ENCODE results near the gene FBXO31. TPM values are rescaled to one million over a fixed set of nuclear protein-coding genes. Genes with fewer than 3 reads are reported as not detected.

FBXO31 gene
- total RNA-seq, 1 donor from 2014 or later = 21.6 TPM

DNA sequence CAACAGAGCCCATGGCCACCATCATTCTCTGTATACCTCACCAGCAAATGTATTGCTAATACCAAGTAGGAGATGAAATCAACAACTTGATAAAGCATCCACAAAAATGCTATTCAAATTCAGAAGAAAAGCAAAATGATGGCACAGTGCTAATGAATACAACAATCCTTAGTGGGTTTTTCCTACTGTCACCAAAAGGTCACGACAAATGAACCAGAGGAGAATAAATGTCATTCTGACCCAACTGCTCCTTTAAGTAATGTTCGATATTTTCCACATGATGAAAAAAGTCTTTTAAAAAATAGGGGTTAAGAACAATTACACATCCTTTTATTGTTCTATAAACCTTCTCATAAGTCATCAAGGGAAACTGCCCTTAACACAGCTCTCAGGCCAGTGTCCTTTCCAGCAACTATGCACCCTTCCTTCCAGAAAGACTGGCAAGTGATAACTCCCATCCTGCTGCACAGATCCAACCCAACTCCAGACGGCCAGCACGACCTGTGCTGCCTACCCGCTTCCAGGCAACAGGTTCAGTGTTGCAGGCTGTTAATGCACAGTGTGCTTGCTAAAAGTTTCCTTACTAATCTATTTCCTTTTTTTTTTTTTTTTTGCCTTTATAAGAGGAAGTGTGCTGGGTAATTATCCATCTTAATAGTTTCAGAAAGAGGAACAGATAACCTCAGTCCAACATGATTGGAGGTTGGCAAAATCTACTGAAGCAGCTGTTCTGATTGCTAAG lies 15.4 kb downstream of the FBXO31 start:
- H3K4me1 Mint-ChIP-seq (ENCODE audit: low read depth) = peaks cover 10% of the 10 kb centered on the region
- TF ChIP-seq, protein P1, sequence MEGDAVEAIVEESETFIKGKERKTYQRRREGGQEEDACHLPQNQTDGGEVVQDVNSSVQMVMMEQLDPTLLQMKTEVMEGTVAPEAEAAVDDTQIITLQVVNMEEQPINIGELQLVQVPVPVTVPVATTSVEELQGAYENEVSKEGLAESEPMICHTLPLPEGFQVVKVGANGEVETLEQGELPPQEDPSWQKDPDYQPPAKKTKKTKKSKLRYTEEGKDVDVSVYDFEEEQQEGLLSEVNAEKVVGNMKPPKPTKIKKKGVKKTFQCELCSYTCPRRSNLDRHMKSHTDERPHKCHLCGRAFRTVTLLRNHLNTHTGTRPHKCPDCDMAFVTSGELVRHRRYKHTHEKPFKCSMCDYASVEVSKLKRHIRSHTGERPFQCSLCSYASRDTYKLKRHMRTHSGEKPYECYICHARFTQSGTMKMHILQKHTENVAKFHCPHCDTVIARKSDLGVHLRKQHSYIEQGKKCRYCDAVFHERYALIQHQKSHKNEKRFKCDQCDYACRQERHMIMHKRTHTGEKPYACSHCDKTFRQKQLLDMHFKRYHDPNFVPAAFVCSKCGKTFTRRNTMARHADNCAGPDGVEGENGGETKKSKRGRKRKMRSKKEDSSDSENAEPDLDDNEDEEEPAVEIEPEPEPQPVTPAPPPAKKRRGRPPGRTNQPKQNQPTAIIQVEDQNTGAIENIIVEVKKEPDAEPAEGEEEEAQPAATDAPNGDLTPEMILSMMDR (IDR thresholded peaks at IDR 0.05; ENCODE audit: unreplicated experiment) = no peak
- no peaks in the 10 kb centered on the region for H3K9me3 Mint-ChIP-seq (ENCODE audit: low read depth)
- no peak overlapping the region for H3K27ac Mint-ChIP-seq
- no peaks in the 10 kb centered on the region for H3K27me3 Mint-ChIP-seq
- no peak for DNase-seq (ENCODE audit: low spot score, unreplicated experiment)
- H3K36me3 Mint-ChIP-seq (ENCODE audit: insufficient read depth) = no peaks in the 10 kb centered on the region
- H3K4me3 Mint-ChIP-seq (ENCODE audit: low read depth) = no peak overlapping the region

DNA sequence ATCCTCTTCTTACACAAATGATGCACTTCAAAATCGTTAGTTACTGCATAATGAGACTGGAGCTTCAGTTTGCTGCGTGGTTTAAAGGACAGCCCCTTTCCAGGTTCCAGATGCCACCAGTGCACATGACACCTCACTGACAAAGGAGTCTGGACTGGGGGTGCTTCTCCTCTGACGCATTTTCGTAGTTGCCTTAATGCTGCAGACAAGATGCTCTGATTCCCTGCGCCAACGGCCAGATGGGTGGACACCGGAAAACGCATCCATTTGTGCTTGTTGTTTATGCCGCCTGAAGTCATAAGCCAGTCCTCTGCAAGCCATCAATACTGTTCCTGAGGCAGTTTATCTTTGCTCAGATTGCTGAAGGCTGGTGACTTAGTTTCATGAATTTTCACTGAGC lies 16.0 kb downstream of the FBXO31 start:
- H3K27me3 Mint-ChIP-seq = no peaks in the 10 kb centered on the region
- no peak for DNase-seq (ENCODE audit: low spot score, unreplicated experiment)
- no peak overlapping the region for H3K4me3 Mint-ChIP-seq (ENCODE audit: low read depth)

DNA sequence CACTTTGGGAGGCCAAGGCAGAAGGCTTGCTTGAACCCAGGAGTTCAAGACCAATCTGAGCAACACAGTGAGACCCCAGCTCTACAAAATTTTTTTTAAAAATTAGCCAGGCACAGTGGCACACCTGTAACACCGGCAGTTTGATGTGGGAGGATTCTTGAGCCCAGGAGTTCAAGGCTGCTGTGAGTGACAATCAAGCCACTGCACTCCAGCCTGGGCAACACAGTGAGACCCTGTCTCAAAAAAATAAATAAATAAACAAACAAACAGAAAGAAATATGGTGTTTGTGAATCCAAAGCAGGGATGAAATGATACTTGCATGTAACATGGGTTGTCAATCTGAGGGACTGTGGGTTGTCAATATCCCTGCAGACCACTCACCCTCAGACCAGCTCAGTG lies 16.6 kb downstream of the FBXO31 start:
- no peaks in the 10 kb centered on the region for H3K9me3 Mint-ChIP-seq (ENCODE audit: low read depth)
- H3K27me3 Mint-ChIP-seq = no peaks in the 10 kb centered on the region
- no peaks in the 10 kb centered on the region for H3K36me3 Mint-ChIP-seq (ENCODE audit: insufficient read depth)
- TF ChIP-seq, protein P1 (IDR thresholded peaks at IDR 0.05; ENCODE audit: unreplicated experiment) = no peak
- H3K27ac Mint-ChIP-seq = no peak overlapping the region
- DNase-seq (ENCODE audit: low spot score, unreplicated experiment) = no peak
- peaks cover 10% of the 10 kb centered on the region for H3K4me1 Mint-ChIP-seq (ENCODE audit: low read depth)
- no peak overlapping the region for H3K4me3 Mint-ChIP-seq (ENCODE audit: low read depth)

More for the DNA sequence above, 16.0 kb downstream of the FBXO31 start:
- Mint-ChIP-seq H3K9me3 (ENCODE audit: low read depth) (no peaks in the 10 kb centered on the region), H3K4me1 (ENCODE audit: low read depth) (peaks cover 10% of the 10 kb centered on the region), H3K36me3 (ENCODE audit: insufficient read depth) (no peaks in the 10 kb centered on the region), H3K27ac (no peak overlapping the region)
- TF ChIP-seq, protein P1 (IDR thresholded peaks at IDR 0.05; ENCODE audit: unreplicated experiment) = no peak

DNA sequence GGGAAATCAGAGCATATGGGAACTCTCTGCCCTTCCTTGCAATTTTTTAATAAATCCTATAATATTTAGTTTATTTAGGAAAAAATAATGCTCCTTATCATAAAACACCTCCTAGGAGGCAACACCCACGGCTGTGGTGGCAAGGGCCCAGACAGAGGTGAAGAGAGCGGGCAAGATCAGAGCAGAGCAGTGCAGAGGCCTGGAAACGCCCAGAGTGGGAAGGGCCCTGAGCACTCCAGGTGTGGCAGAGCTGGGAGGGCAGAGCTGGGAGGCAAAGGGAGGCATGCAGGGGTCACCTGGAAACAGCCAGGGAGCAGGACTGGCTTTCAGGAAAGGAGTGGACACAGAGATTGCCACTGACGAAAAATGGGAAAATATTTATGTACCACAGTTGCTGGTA lies 17.3 kb downstream of the FBXO31 start:
- H3K9me3 Mint-ChIP-seq (ENCODE audit: low read depth) = no peaks in the 10 kb centered on the region
- H3K27ac Mint-ChIP-seq = no peak overlapping the region
- H3K4me1 Mint-ChIP-seq (ENCODE audit: low read depth) = peaks cover 10% of the 10 kb centered on the region
- no peak overlapping the region for H3K4me3 Mint-ChIP-seq (ENCODE audit: low read depth)
- TF ChIP-seq, protein P1 (IDR thresholded peaks at IDR 0.05; ENCODE audit: unreplicated experiment) = no peak
- DNase-seq (ENCODE audit: low spot score, unreplicated experiment) = no peak
- peaks cover 4% of the 10 kb centered on the region for H3K36me3 Mint-ChIP-seq (ENCODE audit: insufficient read depth)
- no peaks in the 10 kb centered on the region for H3K27me3 Mint-ChIP-seq

DNA sequence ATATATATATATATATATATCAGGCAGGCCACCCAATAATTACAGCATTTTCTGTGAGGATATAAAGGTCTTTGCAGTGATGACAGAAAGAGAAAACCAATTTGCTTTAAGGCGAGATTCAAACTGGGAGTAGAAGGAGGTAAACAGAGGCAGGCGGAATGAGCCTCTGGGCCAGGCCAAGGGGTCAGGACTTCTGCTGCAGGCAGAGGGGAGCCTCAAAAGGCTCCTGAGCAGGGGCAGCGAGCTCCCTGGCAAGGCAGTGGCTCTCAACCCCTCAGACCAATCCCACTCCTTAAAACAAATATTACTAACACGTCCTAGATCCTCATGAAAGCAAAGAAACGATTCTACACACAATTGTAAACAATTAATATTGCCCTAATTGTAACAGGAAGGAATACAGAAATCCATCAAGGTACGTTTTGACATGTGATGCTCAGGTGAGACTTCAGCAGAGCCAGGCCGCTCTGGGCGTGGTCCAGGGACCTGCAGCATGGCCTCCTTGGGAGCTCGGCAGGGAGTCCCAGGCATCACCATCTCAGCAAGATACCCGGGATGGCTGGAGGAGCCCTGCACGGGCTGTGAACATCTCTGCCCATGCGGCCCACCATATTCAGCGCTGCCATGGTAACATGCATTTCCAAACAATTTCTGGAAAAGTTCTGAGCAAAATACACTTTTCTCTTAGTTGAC lies 18.4 kb downstream of the FBXO31 start:
- no peak for DNase-seq (ENCODE audit: low spot score, unreplicated experiment)
- TF ChIP-seq, protein P1 (IDR thresholded peaks at IDR 0.05; ENCODE audit: unreplicated experiment) = no peak
- H3K4me3 Mint-ChIP-seq (ENCODE audit: low read depth) = no peak overlapping the region
- H3K27me3 Mint-ChIP-seq = no peaks in the 10 kb centered on the region
- H3K9me3 Mint-ChIP-seq (ENCODE audit: low read depth) = no peaks in the 10 kb centered on the region
- peaks cover 10% of the 10 kb centered on the region for H3K4me1 Mint-ChIP-seq (ENCODE audit: low read depth)
- peaks cover 11% of the 10 kb centered on the region for H3K36me3 Mint-ChIP-seq (ENCODE audit: insufficient read depth)
- no peak overlapping the region for H3K27ac Mint-ChIP-seq

All from progenitor cell of endocrine pancreas (in vitro differentiated cells).